ENCODE results near the gene KIAA0408.

Gene KIAA0408

DNA sequence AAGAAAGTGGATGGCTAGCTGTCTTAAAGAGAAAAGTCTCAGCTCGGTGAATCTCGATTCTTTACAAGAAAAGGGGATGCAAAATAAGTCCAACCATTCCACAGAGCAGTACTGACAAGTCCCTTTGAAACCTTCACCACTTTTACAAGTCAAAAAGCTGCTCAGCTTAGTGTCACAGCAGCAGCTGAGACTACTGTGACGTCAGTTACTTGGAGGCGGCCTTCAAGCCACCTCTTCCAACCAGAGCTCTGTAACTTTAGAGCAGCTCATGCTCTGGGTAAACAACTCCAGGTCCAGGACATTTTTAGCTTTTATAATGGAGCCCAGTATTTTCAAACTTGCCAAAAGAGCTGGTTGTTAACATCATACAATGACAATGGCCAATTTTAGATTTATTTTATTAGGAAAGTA lies at the start of gene KIAA0408:
Gene KIAA0408, minus strand, starts transcription at position 159 of the 411 bp plus-strand sequence. CDS start 5,408 bp downstream, outside the sequence.
- no peak within 1 kb of the TSS for H3K4me3 ChIP-seq (ENCODE audit: low read length)

DNA sequence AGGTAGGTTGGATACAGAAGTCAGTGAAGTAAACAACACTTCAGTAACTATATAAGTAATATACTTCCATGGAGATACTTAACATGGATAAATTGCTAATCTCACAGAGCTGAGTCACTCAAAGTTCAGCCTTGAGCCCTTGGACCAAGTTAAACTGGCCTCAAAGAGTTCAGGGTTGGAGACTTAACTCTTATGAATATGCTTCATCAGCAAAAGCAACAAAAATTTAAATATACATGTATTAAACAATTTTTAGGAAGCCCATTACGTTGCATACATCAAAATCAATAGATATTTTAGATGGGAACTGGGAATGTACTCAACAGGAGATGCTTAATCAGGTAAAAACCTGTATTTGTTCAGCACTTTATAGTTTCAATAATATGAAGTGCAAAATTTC lies 47.7 kb upstream of the KIAA0408 start:
- H3K27me3 ChIP-seq (ENCODE audit: control insufficient read depth, insufficient read depth, low read length), result no peaks in the 10 kb centered on the region
- no peak overlapping the region for H3K27ac ChIP-seq (ENCODE audit: low read length)
- peaks cover 36% of the 10 kb centered on the region for H3K36me3 ChIP-seq (ENCODE audit: control insufficient read depth, low read depth, low read length)
- H3K9ac ChIP-seq (ENCODE audit: low read length), result no peak overlapping the region
- no peaks in the 10 kb centered on the region for H3K9me3 ChIP-seq (ENCODE audit: control insufficient read depth, low read depth, low read length)
- H3K4me1 ChIP-seq (ENCODE audit: control insufficient read depth, low read depth, low read length), result no peaks in the 10 kb centered on the region
- H3K4me3 ChIP-seq (ENCODE audit: low read length), result no peak overlapping the region

More for the DNA sequence above, at the start of gene KIAA0408:
- Histone ChIP-seq H3K4me1 (ENCODE audit: control insufficient read depth, low read depth, low read length) (peaks cover 25% of the 10 kb centered on the region), H3K9me3 (ENCODE audit: control insufficient read depth, low read depth, low read length) (no peaks in the 10 kb centered on the region), H3K27me3 (ENCODE audit: control insufficient read depth, insufficient read depth, low read length) (no peaks in the 10 kb centered on the region), H3K27ac (ENCODE audit: low read length) (no peak within 1 kb of the TSS), H3K9ac (ENCODE audit: low read length) (no peak within 1 kb of the TSS), H3K36me3 (ENCODE audit: control insufficient read depth, low read depth, low read length) (no peaks in the 10 kb centered on the region)

DNA sequence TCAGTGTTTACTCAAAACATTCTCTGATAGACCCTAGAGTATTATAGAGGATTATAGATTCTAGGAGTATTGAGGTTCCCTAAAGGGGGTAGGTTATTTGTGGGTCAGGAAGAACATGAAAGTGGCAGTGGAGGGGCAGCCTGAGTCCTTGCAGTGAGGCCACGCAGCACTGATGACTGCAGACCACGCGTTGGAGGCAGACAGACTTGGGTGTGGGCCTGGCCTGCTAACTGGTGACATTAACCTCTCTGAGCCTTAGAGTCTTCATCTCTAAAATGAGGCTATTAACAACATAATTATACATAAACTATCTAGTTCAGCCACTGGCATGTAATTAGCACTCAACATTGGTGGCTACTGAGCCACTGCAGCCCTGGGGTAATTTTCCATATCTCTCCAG lies 43.8 kb upstream of the KIAA0408 start:
- Histone ChIP-seq H3K27me3 (ENCODE audit: control insufficient read depth, insufficient read depth, low read length) (no peaks in the 10 kb centered on the region), H3K9me3 (ENCODE audit: control insufficient read depth, low read depth, low read length) (no peaks in the 10 kb centered on the region), H3K36me3 (ENCODE audit: control insufficient read depth, low read depth, low read length) (peaks cover 6% of the 10 kb centered on the region), H3K27ac (ENCODE audit: low read length) (no peak overlapping the region), H3K9ac (ENCODE audit: low read length) (no peak overlapping the region), H3K4me3 (ENCODE audit: low read length) (no peak overlapping the region), H3K4me1 (ENCODE audit: control insufficient read depth, low read depth, low read length) (no peaks in the 10 kb centered on the region)

DNA sequence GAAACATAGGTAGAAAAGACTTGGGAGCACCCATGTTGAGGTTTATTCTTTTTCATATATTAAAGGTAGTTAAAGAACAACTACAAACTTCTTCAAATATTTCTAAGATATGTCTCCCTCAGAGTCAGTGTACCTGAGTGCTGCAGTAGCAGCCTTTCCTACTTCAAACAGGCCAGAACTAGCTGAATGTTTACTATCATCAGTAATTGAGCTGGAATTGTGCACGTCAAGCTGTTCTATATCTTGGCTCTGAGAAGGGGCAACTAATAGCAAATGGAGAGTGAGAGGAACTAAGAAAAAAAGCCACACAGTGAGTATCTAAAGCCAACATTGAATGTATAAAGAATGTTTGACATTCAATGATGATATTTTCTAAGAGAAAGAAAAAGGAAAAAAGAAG lies 38.2 kb upstream of the KIAA0408 start:
- no peaks in the 10 kb centered on the region for H3K36me3 ChIP-seq (ENCODE audit: control insufficient read depth, low read depth, low read length)
- no peaks in the 10 kb centered on the region for H3K9me3 ChIP-seq (ENCODE audit: control insufficient read depth, low read depth, low read length)
- no peaks in the 10 kb centered on the region for H3K27me3 ChIP-seq (ENCODE audit: control insufficient read depth, insufficient read depth, low read length)
- no peak overlapping the region for H3K27ac ChIP-seq (ENCODE audit: low read length)
- H3K4me1 ChIP-seq (ENCODE audit: control insufficient read depth, low read depth, low read length), result no peaks in the 10 kb centered on the region
- no peak overlapping the region for H3K4me3 ChIP-seq (ENCODE audit: low read length)
- H3K9ac ChIP-seq (ENCODE audit: low read length), result no peak overlapping the region

DNA sequence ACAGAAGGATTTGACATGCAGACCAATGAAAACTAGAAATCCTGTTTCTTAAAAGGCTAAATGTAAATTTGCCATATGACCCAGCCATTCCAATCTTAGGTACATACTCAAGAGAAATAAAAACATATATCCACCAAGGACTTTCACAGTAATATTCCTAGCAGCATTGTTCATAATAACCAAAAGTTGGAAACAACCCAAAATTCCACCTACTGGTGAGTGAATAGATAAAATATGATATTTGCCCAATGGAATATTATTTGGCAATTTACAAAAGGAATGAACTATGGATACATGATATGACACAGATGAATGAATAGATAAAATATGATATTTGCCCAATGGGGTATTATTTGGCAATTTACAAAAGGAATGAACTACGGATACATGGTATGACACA lies 37.3 kb upstream of the KIAA0408 start:
- no peaks in the 10 kb centered on the region for H3K9me3 ChIP-seq (ENCODE audit: control insufficient read depth, low read depth, low read length)
- peaks cover 2% of the 10 kb centered on the region for H3K36me3 ChIP-seq (ENCODE audit: control insufficient read depth, low read depth, low read length)
- H3K9ac ChIP-seq (ENCODE audit: low read length), result no peak overlapping the region
- no peak overlapping the region for H3K27ac ChIP-seq (ENCODE audit: low read length)
- no peaks in the 10 kb centered on the region for H3K27me3 ChIP-seq (ENCODE audit: control insufficient read depth, insufficient read depth, low read length)
- no peaks in the 10 kb centered on the region for H3K4me1 ChIP-seq (ENCODE audit: control insufficient read depth, low read depth, low read length)
- no peak overlapping the region for H3K4me3 ChIP-seq (ENCODE audit: low read length)

DNA sequence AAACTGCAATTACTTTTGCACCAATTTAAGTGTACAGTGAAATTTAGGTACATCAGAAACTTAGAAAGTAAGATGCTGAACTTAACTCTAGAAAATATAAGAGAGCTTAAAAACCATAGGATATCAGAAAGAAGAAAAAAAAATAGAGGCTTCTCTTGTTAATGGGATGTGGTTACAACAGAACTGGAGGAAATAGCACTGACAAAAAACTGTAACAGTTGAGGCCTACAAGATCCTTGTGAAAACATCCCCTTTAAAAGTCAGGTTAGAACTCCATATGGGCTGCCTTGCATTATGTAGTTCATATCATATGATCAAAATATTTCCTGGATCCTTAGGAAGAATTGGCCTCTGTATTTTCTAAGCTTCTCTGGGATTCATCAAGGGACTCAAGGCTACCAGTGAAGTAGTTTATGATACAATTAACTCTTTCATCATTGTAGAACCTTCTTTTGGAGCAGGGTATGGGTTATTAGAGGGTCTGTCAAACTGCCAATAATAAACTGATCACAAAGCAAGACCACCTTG lies 35.1 kb upstream of the KIAA0408 start:
- H3K36me3 ChIP-seq (ENCODE audit: control insufficient read depth, low read depth, low read length), result peaks cover 11% of the 10 kb centered on the region
- H3K4me3 ChIP-seq (ENCODE audit: low read length), result no peak overlapping the region

DNA sequence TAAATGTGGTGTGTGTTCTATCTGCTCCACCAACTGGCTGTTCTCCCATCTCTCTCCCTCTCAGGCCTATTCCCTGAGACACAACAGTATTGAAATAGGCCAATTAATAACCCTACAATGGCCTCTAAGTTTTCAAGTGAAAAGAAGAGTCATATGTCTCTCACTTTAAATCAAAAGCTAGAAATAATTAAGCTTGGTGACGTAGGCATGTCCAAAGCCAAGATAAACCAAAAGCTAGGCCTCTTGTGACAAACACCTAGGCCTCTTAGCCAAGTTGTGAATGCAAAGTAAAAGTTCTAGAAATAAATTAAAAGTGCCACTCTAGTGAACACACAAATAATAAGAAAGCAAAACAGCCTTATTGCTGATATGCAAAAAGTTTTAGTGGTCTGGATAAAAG lies 30.1 kb upstream of the KIAA0408 start:
- peaks cover 11% of the 10 kb centered on the region for H3K36me3 ChIP-seq (ENCODE audit: control insufficient read depth, low read depth, low read length)
- peaks cover 27% of the 10 kb centered on the region for H3K4me1 ChIP-seq (ENCODE audit: control insufficient read depth, low read depth, low read length)
- no peak overlapping the region for H3K9ac ChIP-seq (ENCODE audit: low read length)
- no peak overlapping the region for H3K27ac ChIP-seq (ENCODE audit: low read length)
- H3K9me3 ChIP-seq (ENCODE audit: control insufficient read depth, low read depth, low read length), result no peaks in the 10 kb centered on the region
- H3K27me3 ChIP-seq (ENCODE audit: control insufficient read depth, insufficient read depth, low read length), result no peaks in the 10 kb centered on the region
- H3K4me3 ChIP-seq (ENCODE audit: low read length), result no peak overlapping the region

More for the DNA sequence above, 35.1 kb upstream of the KIAA0408 start:
- Histone ChIP-seq H3K9ac (ENCODE audit: low read length) (no peak overlapping the region), H3K9me3 (ENCODE audit: control insufficient read depth, low read depth, low read length) (no peaks in the 10 kb centered on the region), H3K4me1 (ENCODE audit: control insufficient read depth, low read depth, low read length) (no peaks in the 10 kb centered on the region), H3K27ac (ENCODE audit: low read length) (no peak overlapping the region), H3K27me3 (ENCODE audit: control insufficient read depth, insufficient read depth, low read length) (no peaks in the 10 kb centered on the region)

DNA sequence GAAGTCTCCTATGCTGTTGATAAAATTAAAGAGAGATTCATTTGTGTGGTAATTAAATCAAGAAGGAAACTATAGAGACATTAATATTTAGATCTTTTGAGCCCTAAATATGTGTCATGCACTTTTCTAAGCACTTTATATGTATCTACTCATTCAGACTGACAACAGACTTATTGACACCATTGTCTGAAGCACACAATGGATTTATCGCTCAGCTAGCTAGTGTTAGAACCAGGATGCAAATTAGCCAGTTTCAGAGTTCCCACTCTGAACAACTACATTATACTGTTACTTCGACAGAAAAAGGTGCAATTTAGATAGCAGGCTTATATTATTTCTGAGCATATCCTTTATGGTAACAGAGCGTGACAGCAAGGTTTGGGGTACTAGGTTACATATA lies 27.7 kb upstream of the KIAA0408 start:
- Histone ChIP-seq H3K27me3 (ENCODE audit: control insufficient read depth, insufficient read depth, low read length) (no peaks in the 10 kb centered on the region), H3K9ac (ENCODE audit: low read length) (no peak overlapping the region), H3K4me3 (ENCODE audit: low read length) (no peak overlapping the region), H3K4me1 (ENCODE audit: control insufficient read depth, low read depth, low read length) (peaks cover 50% of the 10 kb centered on the region), H3K9me3 (ENCODE audit: control insufficient read depth, low read depth, low read length) (no peaks in the 10 kb centered on the region), H3K36me3 (ENCODE audit: control insufficient read depth, low read depth, low read length) (peaks cover 10% of the 10 kb centered on the region), H3K27ac (ENCODE audit: low read length) (no peak overlapping the region)

DNA sequence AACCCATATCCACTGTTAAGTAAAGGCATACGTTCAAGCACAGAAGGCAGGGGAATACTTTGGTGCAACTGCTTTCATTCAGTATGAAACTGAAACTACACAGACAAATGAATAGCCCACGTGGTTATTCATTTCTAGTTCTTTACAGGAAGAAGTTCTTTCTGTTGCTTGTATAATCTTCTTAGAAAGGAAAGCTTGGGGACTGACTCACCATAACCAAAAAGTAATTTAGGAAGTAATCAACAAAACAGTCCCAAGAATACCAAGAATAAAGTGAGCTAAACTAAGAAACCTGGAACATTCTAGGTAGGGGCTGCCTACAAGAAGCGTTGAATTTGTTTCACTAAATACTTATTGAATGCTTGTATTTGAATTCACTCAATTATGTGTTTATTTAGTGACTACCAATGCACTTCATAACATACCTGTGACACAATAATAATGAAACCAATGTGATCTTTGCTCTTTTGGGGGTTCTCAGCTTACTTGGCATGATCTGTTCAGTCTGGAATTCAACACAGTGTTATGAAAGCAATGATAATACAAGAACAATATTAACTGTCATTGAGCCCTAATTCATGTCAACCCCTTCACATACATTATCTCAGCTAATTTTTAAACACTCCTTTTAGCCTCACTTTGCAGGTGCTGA lies 25.1 kb upstream of the KIAA0408 start:
- H3K9me3 ChIP-seq (ENCODE audit: control insufficient read depth, low read depth, low read length), result no peaks in the 10 kb centered on the region
- no peaks in the 10 kb centered on the region for H3K27me3 ChIP-seq (ENCODE audit: control insufficient read depth, insufficient read depth, low read length)
- peak overlapping the region; percentile 2 for H3K9ac ChIP-seq (ENCODE audit: low read length)
- peak overlapping the region; percentile 7 for H3K4me3 ChIP-seq (ENCODE audit: low read length)
- peak overlapping the region; percentile 61 for H3K27ac ChIP-seq (ENCODE audit: low read length)
- peaks cover 59% of the 10 kb centered on the region for H3K4me1 ChIP-seq (ENCODE audit: control insufficient read depth, low read depth, low read length)
- peaks cover 7% of the 10 kb centered on the region for H3K36me3 ChIP-seq (ENCODE audit: control insufficient read depth, low read depth, low read length)

DNA sequence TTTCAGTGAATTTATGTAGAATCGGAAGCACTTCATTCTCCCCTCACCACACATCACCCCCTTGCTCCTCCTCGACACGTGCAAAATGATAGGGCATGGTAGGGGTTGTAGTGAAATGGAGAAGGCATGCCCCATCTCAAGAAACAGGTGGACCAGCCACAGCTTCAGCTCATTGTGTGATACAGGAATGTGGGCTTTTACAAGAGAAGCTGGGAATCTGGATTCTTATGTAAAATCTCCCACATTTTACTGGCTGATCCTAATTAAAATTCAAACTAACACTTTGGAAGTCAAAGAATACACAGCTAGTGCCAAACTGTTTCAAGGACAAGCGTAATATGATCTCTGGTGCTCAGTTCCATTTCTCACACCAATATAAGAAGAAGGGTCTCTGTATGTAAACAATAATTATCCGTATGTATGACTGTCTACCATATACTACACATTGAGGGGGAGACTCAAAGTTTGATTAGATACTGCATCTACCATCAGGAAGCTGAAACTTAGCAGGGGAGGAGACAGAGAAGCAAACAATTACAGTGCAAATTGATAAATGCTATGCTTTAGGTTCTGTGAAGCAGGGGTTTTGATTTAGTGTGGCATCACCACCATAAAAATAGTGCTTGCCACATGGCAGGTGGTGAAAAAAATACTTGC lies 24.3 kb upstream of the KIAA0408 start:
- Histone ChIP-seq H3K27me3 (ENCODE audit: control insufficient read depth, insufficient read depth, low read length) (no peaks in the 10 kb centered on the region), H3K36me3 (ENCODE audit: control insufficient read depth, low read depth, low read length) (peaks cover 7% of the 10 kb centered on the region), H3K27ac (ENCODE audit: low read length) (peak overlapping the region; percentile 86), H3K4me3 (ENCODE audit: low read length) (peak overlapping the region; percentile 7), H3K4me1 (ENCODE audit: control insufficient read depth, low read depth, low read length) (peaks cover 59% of the 10 kb centered on the region), H3K9ac (ENCODE audit: low read length) (peak overlapping the region; percentile 42), H3K9me3 (ENCODE audit: control insufficient read depth, low read depth, low read length) (no peaks in the 10 kb centered on the region)

DNA sequence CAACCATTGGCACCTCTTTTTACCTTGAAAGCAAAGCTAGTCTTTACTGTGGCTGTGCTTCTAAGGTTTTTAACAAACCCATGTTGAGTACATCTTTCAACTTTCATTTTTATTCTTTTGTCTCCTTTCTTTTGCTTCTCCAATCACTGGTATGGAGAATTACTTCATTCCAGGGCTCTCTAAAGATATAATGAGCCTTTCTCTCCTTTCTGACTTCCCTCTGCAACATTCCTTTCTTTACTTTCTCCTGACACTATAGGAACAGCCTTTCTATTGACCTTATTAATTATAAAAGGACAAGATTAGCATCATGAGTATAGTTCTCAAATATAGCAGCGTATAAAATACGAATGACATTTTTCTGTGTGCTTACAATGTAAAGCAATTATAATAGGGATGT lies 23.1 kb upstream of the KIAA0408 start:
- peaks cover 9% of the 10 kb centered on the region for H3K36me3 ChIP-seq (ENCODE audit: control insufficient read depth, low read depth, low read length)
- H3K27ac ChIP-seq (ENCODE audit: low read length), result peak overlapping the region; percentile 79
- H3K27me3 ChIP-seq (ENCODE audit: control insufficient read depth, insufficient read depth, low read length), result no peaks in the 10 kb centered on the region
- peaks cover 52% of the 10 kb centered on the region for H3K4me1 ChIP-seq (ENCODE audit: control insufficient read depth, low read depth, low read length)
- H3K9me3 ChIP-seq (ENCODE audit: control insufficient read depth, low read depth, low read length), result no peaks in the 10 kb centered on the region
- no peak overlapping the region for H3K4me3 ChIP-seq (ENCODE audit: low read length)
- H3K9ac ChIP-seq (ENCODE audit: low read length), result peak overlapping the region; percentile 42

DNA sequence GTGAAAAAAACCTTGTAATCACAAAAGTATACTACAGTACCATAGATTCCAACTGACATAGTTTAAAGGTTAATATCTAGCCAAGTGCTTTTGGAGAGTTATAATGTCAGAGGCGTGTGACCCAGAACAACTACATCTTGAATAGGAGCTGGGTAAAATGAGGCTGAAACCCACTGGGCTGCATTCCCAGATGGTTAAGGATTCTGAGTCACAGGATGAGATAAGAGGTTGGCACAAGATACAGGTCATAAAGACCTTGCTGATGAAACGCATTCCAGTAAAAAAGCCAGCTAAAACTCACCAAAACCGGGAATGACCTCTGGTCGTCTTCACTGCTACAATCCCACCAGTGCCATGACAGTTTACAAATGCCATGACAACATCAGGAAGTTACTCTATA lies 22.4 kb upstream of the KIAA0408 start:
- Histone ChIP-seq H3K4me3 (ENCODE audit: low read length) (no peak overlapping the region), H3K36me3 (ENCODE audit: control insufficient read depth, low read depth, low read length) (peaks cover 16% of the 10 kb centered on the region), H3K4me1 (ENCODE audit: control insufficient read depth, low read depth, low read length) (peaks cover 52% of the 10 kb centered on the region), H3K9ac (ENCODE audit: low read length) (no peak overlapping the region), H3K27me3 (ENCODE audit: control insufficient read depth, insufficient read depth, low read length) (no peaks in the 10 kb centered on the region), H3K27ac (ENCODE audit: low read length) (no peak overlapping the region), H3K9me3 (ENCODE audit: control insufficient read depth, low read depth, low read length) (no peaks in the 10 kb centered on the region)
